Measurements from ENCODE around the gene CHST8.

The CHST8 gene

GRCh38 chr19:33788676-33789075, 166.9 kb downstream of the CHST8 start:
- H3K9me3 Mint-ChIP-seq: no peaks in the 10 kb centered on the region
- no peaks in the 10 kb centered on the region for H3K36me3 Mint-ChIP-seq (ENCODE audit: low read depth)
- intact Hi-C loops (cut with micrococcal nuclease): no loop called here
- no peak overlapping the region for H3K27ac Mint-ChIP-seq
- peaks cover 22% of the 10 kb centered on the region for H3K27me3 Mint-ChIP-seq
- no peak overlapping the region for H3K4me3 Mint-ChIP-seq
- H3K4me1 Mint-ChIP-seq (ENCODE audit: low read depth): no peaks in the 10 kb centered on the region

- Mint-ChIP-seq H3K27me3 (peaks cover 22% of the 10 kb centered on the region), H3K27ac (no peak overlapping the region), H3K9me3 (no peaks in the 10 kb centered on the region)
These were observed 167.6 kb downstream of the CHST8 start for GRCh38 chr19:33789344-33789743.

GRCh38 chr19:33794683-33795369, 173.1 kb downstream of the CHST8 start:
- Mint-ChIP-seq H3K36me3 (ENCODE audit: low read depth) (peaks cover 12% of the 10 kb centered on the region), H3K27ac (peak overlapping the region; percentile 89), H3K4me1 (ENCODE audit: low read depth) (peaks cover 11% of the 10 kb centered on the region), H3K27me3 (peaks cover 11% of the 10 kb centered on the region), H3K9me3 (no peaks in the 10 kb centered on the region), H3K4me3 (peak overlapping the region; percentile 90)
- intact Hi-C loops (cut with micrococcal nuclease): loop anchor here (2.0 to 10.0 kb wide), 2 partner anchors 26 to 820 kb away; partner anchors contain the start of genes CEP89 and FAAP24

More at GRCh38 chr19:33789344-33789743, 167.6 kb downstream of the CHST8 start:
- H3K4me1 Mint-ChIP-seq (ENCODE audit: low read depth): no peaks in the 10 kb centered on the region
- H3K36me3 Mint-ChIP-seq (ENCODE audit: low read depth): no peaks in the 10 kb centered on the region
- intact Hi-C loops (cut with micrococcal nuclease): no loop called here
- no peak overlapping the region for H3K4me3 Mint-ChIP-seq

- Mint-ChIP-seq H3K27ac (peak overlapping the region; percentile 89), H3K9me3 (no peaks in the 10 kb centered on the region), H3K27me3 (peaks cover 10% of the 10 kb centered on the region), H3K36me3 (ENCODE audit: low read depth) (peaks cover 12% of the 10 kb centered on the region), H3K4me1 (ENCODE audit: low read depth) (peaks cover 11% of the 10 kb centered on the region), H3K4me3 (peak overlapping the region; percentile 90)
- intact Hi-C loops (cut with micrococcal nuclease): loop anchor here (2.0 to 10.0 kb wide), 2 partner anchors 25 to 821 kb away; partner anchors contain the start of genes CEP89 and FAAP24
These were observed 173.8 kb downstream of the CHST8 start for GRCh38 chr19:33795370-33796163.

- no peaks in the 10 kb centered on the region for H3K9me3 Mint-ChIP-seq
- H3K4me3 Mint-ChIP-seq: peak within 1 kb of the TSS; percentile 92
- peak within 1 kb of the TSS; percentile 89 for H3K27ac Mint-ChIP-seq
- H3K27me3 Mint-ChIP-seq: peaks cover 6% of the 10 kb centered on the region
- H3K36me3 Mint-ChIP-seq (ENCODE audit: low read depth): peaks cover 18% of the 10 kb centered on the region
- intact Hi-C loops (cut with micrococcal nuclease): loop anchor here (10.0 kb wide), 1 partner anchor 822 kb away; the partner anchor contains the start of genes CEP89 and FAAP24
- peaks cover 11% of the 10 kb centered on the region for H3K4me1 Mint-ChIP-seq (ENCODE audit: low read depth)
These were observed 174.6 kb downstream of the CHST8 start, which contains the start of gene KCTD15 for GRCh38 chr19:33796164-33796875. Gene KCTD15 (plus strand): TSS chr19:33796870. CDS start chr19:33800455, 3,585 bp downstream.

- peaks cover 4% of the 10 kb centered on the region for H3K27me3 Mint-ChIP-seq
- no peaks in the 10 kb centered on the region for H3K9me3 Mint-ChIP-seq
- H3K36me3 Mint-ChIP-seq (ENCODE audit: low read depth): peaks cover 35% of the 10 kb centered on the region
- H3K4me1 Mint-ChIP-seq (ENCODE audit: low read depth): peaks cover 11% of the 10 kb centered on the region
- intact Hi-C loops (cut with micrococcal nuclease): loop anchor here (1.0 to 10.0 kb wide), 2 partner anchors 21 to 823 kb away; partner anchors contain the start of genes CEP89 and FAAP24
- peak overlapping the region; percentile 87 for H3K4me3 Mint-ChIP-seq
- peak overlapping the region; percentile 89 for H3K27ac Mint-ChIP-seq
These were observed 176.3 kb downstream of the CHST8 start for GRCh38 chr19:33797802-33798671.

- H3K36me3 Mint-ChIP-seq (ENCODE audit: low read depth): peaks cover 40% of the 10 kb centered on the region
- peaks cover 2% of the 10 kb centered on the region for H3K27me3 Mint-ChIP-seq
- H3K4me1 Mint-ChIP-seq (ENCODE audit: low read depth): peaks cover 11% of the 10 kb centered on the region
- H3K27ac Mint-ChIP-seq: no peak overlapping the region
- intact Hi-C loops (cut with micrococcal nuclease): loop anchor here (1.0 to 10.0 kb wide), 2 partner anchors 21 to 824 kb away; partner anchors contain the start of genes CEP89 and FAAP24
- H3K4me3 Mint-ChIP-seq: no peak overlapping the region
- H3K9me3 Mint-ChIP-seq: no peaks in the 10 kb centered on the region
These were observed 176.9 kb downstream of the CHST8 start for GRCh38 chr19:33798681-33799111.

- intact Hi-C loops (cut with micrococcal nuclease): loop anchor here (10.0 kb wide), 1 partner anchor 825 kb away; the partner anchor contains the start of genes CEP89 and FAAP24
- Mint-ChIP-seq H3K4me1 (ENCODE audit: low read depth) (peaks cover 10% of the 10 kb centered on the region), H3K27me3 (peaks cover 2% of the 10 kb centered on the region), H3K9me3 (no peaks in the 10 kb centered on the region), H3K27ac (no peak overlapping the region), H3K36me3 (ENCODE audit: low read depth) (peaks cover 47% of the 10 kb centered on the region), H3K4me3 (no peak overlapping the region)
These were observed 177.7 kb downstream of the CHST8 start for GRCh38 chr19:33799476-33799875.

- Mint-ChIP-seq H3K27ac (no peak overlapping the region), H3K27me3 (peaks cover 2% of the 10 kb centered on the region), H3K4me1 (ENCODE audit: low read depth) (peaks cover 6% of the 10 kb centered on the region), H3K36me3 (ENCODE audit: low read depth) (peaks cover 54% of the 10 kb centered on the region), H3K4me3 (no peak overlapping the region), H3K9me3 (no peaks in the 10 kb centered on the region)
- intact Hi-C loops (cut with micrococcal nuclease): no loop called here
These were observed 178.4 kb downstream of the CHST8 start for GRCh38 chr19:33800012-33800680.

- Mint-ChIP-seq H3K27ac (no peak overlapping the region), H3K4me1 (ENCODE audit: low read depth) (peaks cover 10% of the 10 kb centered on the region), H3K27me3 (peaks cover 2% of the 10 kb centered on the region), H3K36me3 (ENCODE audit: low read depth) (peaks cover 53% of the 10 kb centered on the region), H3K9me3 (no peaks in the 10 kb centered on the region), H3K4me3 (no peak overlapping the region)
- intact Hi-C loops (cut with micrococcal nuclease): no loop called here
These were observed 179.7 kb downstream of the CHST8 start for GRCh38 chr19:33801411-33801810.

- intact Hi-C loops (cut with micrococcal nuclease): no loop called here
- no peak overlapping the region for H3K4me3 Mint-ChIP-seq
- H3K9me3 Mint-ChIP-seq: no peaks in the 10 kb centered on the region
- H3K36me3 Mint-ChIP-seq (ENCODE audit: low read depth): peaks cover 57% of the 10 kb centered on the region
- H3K27ac Mint-ChIP-seq: no peak overlapping the region
- H3K27me3 Mint-ChIP-seq: peaks cover 2% of the 10 kb centered on the region
- peaks cover 10% of the 10 kb centered on the region for H3K4me1 Mint-ChIP-seq (ENCODE audit: low read depth)
These were observed 180.2 kb downstream of the CHST8 start for GRCh38 chr19:33802001-33802400.

- Mint-ChIP-seq H3K36me3 (ENCODE audit: low read depth) (peaks cover 65% of the 10 kb centered on the region), H3K4me1 (ENCODE audit: low read depth) (peaks cover 10% of the 10 kb centered on the region), H3K4me3 (no peak overlapping the region), H3K27ac (no peak overlapping the region), H3K27me3 (peaks cover 2% of the 10 kb centered on the region), H3K9me3 (no peaks in the 10 kb centered on the region)
- intact Hi-C loops (cut with micrococcal nuclease): no loop called here
These were observed 181.0 kb downstream of the CHST8 start for GRCh38 chr19:33802801-33803200.
